GM19455 (cell line): ENCODE data around the gene FAM13A.
"Not testable (repeated sequence)": the region's sequence is repeated elsewhere in the genome, so short reads cannot be mapped to it uniquely, and the experiment has no call there.

Source experiments
- ATAC-seq: cut with Tn5 transposase; IDR thresholded peaks from one replicate; pipeline ENCODE4 v1.9.1; 2021; ENCODE audit not compliant: unreplicated experiment

FAM13A gene

DNA sequence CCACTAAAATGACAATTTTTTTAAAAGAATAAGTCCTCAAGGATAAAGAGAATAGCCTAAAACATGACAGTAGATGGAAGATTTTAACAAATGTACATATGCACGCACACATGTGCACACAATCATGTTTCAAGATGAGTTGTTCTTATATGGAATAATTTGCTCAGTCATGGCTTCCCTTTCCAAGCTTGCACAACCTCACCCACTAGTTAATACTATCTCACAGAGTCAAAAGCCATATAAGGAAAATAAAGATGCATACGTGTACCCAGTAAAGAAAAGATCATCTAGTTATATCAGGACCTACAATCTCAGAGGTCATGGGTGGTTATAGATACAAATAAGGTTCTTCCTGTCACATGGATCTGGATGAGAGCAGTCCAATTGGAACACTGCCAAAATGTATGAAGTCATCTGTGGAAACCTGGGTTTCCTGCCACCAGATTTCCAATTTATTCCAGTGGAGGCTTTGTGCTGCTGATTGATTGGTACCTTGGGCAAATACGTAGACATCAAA lies 56.1 kb downstream of the FAM13A start:
- no peak for ATAC-seq

- no peak for ATAC-seq
Measured at GRCh38 chr4:89000382-89000781, 56.6 kb downstream of the FAM13A start.

- no peak for ATAC-seq
Measured at GRCh38 chr4:88999392-88999930, 57.5 kb downstream of the FAM13A start.

GRCh38 chr4:88998891-88999290 lies 58.1 kb downstream of the FAM13A start:
- no peak for ATAC-seq

- no peak for ATAC-seq
Measured at GRCh38 chr4:88998001-88998400, 59.0 kb downstream of the FAM13A start.

GRCh38 chr4:88995874-88996273 lies 61.1 kb downstream of the FAM13A start:
- ATAC-seq, result no peak

DNA sequence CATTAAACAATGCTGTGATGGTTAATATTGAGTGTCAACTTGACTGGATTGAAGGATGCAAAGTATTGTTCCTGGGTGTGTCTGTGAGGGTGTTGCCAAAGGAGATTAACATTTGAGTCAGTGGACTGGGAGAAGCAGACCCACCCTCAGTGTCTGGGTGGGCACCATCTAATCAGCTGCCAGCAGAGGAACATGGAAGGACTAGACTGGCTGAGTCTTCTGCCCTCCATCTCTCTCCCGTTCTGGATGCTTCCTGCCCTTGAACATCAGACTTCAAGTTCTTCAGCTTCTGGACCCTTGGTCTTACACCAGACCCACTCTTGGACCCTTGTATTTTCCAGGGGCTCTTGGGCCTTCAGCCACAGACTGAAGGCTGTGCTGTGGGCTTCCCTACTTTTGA lies 61.7 kb downstream of the FAM13A start:
- not testable (repeated sequence) for ATAC-seq

DNA sequence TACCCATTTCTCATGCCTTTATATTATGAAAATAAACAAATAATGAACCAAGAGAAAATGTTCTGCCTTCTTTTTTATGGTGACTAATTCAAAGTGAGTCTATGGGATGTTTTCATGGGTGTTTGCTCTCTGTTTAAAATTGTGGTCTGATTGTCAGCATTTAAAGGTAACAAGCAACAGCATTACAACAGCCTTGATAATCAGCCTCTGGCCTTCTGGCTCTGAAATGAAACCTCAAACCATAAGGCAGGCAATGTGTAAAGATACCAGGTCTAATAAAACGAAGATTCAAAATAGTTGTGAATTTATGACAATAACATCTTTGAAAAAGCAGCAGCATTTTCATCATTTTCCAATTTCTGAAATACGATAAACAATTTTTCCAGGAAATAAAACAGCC lies 63.7 kb downstream of the FAM13A start:
- no peak for ATAC-seq

DNA sequence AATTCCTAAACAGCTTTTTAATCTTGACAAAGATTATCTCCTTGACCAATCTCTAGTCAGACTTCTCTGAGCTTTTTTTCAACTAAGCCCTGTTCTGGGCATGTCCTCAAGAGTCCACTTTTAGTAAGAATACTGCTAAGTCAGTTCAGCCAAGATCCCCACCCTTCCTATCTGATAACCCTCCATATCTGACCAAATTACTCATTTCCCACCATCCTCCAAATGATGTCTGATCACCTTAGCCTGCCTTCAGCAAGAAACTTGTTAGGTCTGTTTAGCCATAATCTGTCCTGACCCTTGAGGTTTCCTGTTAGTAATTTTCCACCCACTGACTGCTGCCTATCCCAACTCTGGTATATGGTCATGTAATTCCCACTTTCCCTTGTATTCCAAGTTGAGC lies 65.2 kb downstream of the FAM13A start:
- no peak for ATAC-seq

DNA sequence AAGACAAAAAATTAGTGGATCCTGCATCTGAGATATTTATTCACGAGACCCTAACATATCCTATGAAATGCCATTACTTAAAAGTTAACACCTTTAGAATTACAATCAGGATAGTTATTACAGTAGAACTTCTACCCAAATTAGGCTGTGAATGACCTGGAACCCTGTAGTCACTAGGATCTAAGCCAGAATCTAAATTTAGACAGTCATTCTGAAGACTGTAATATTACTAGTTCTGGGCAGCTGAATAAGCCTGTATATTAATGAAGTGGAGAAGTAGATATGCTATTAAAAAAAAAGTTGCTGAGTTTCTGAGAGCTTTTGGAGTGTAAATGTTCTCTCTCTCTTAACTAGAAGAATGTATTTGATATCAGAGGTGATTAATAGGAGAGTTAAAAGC lies 67.0 kb downstream of the FAM13A start:
- ATAC-seq, result no peak

DNA sequence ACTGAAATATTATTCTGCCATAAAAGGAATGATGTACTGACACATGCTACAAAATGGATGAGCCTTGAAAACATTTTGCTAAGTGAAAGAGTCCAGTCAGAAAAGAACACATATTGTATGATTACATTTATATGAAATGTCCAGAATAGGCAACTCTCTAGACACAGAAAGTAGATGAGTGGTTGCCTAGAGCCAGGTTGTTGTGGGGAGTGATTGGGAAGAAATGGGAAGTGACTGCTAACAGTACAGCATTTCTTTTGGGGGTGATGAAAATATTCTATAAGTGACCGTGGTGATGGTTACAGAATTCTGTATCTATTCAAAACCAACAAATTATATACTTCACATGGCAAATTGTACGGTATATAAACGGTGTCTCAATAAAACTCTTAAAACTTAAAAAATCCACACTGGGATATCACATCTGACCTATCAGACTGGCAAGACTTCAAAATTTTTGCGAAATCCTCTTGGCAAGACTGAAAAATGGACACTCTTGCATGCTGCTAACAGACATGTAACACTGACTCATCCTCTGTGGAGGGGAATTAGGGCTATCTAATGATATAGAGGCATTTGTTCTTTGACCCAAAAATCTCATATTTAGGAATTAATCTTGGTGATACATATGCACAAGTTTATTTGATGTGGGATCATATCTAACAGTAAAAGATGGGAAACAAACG lies 71.8 kb downstream of the FAM13A start:
- ATAC-seq, result no peak

- no peak for ATAC-seq
Measured at GRCh38 chr4:88982757-88983156, 74.2 kb downstream of the FAM13A start.

DNA sequence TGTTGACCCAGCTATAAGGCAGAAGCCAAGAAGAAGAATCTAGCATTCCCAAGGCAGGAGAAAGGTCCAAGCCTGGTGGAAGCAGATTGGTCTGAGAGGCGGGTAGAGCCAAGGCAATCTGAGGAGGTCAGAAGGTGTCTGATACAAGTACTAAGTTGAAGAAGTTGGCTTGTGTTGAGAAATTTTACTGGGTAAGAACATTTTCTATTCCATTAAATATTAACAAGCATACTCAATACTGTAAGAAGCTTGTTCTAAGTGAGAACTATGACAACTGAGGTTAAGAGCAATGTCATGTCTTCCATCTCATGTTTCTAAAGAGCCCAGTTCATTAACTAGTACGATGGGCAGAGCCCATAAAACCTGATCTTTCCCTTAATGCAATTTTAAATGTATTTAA lies 75.0 kb downstream of the FAM13A start:
- no peak for ATAC-seq

GRCh38 chr4:88981556-88981955 lies 75.4 kb downstream of the FAM13A start:
- ATAC-seq, result no peak

GRCh38 chr4:88979276-88979675 lies 77.7 kb downstream of the FAM13A start:
- ATAC-seq, result no peak

DNA sequence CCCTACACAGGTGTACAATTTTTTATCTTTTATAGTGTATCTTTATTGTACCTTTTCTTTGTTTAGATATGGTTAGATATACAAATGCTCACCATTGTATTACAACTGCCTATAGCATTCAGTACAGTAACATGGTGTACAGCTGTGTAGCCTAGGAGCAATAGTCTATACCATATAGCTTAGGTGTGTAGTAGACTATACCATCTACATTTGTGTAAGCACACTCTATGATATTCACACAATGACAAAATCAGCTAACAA lies 80.3 kb downstream of the FAM13A start:
- ATAC-seq, result no peak

- ATAC-seq, result no peak
Measured at GRCh38 chr4:88975958-88976774, 80.8 kb downstream of the FAM13A start.

DNA sequence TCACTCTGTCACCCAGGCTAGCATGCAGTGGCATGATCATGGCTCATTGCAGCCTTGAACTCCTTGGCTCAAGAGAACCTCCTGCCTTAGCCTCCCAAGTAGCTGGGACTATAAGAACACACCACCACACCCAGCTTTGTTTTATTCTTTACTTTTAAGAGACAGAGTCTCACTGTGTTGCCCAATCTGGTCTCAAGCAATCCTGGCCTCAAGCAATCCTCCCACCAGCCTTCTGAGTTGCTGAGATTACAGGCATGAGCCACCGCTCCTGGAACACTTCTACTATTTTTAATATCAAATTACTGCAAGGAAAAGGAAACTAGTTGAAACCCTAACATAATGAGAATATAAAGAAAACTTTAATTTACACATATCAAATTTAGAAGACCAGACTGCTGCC lies 85.4 kb downstream of the FAM13A start:
- ATAC-seq, result no peak

- no peak for ATAC-seq
Measured at GRCh38 chr4:88969746-88970145, 87.2 kb downstream of the FAM13A start.

GRCh38 chr4:88969271-88969670 lies 87.7 kb downstream of the FAM13A start:
- ATAC-seq, result no peak

DNA sequence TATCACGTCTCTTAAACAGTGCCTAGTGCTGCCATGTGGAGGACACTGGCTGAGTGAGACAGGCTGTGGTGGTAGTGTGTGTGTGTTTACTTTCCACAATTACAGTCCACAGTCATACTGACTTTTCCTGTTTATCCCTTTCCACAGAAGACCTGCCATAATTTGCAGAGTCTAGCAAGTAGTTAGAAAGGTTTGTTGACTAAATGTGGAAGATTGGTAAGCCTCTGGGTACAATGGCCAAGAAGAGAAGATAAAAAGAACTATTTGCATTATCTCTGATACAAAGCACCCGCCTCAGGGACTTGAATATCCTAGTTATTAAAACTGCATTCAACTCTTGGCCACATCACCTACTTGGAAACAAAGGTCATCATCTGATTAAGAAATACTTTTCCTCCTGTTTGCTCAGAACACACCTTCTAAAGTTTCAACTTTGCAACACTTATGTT lies 89.1 kb downstream of the FAM13A start:
- ATAC-seq, result no peak

GRCh38 chr4:88965053-88965452 lies 91.9 kb downstream of the FAM13A start:
- no peak for ATAC-seq
